ENCODE data around the gene CEP112.

- no peak for TF ChIP-seq CTCF (conservative IDR thresholded peaks at IDR 0.05)
- no peak for TF ChIP-seq ZFX (IDR thresholded peaks at IDR 0.05)
Measured at GRCh38 chr17:65745241-65745640, 446.7 kb downstream of the CEP112 start.

Data from C4-2B (cell line).